Activated naive CD8-positive, alpha-beta T cell treated with anti-CD3 and anti-CD28 coated beads, Interleukin-2, amount 50 U/mL, for 24 hours (primary cell): ENCODE results near the gene ANO4.

Experiments used
- ATAC-seq: fragments of 150-1000 bp; cut with Tn5 transposase; one replicate; pipeline ENCODE4 v1.10.0; 2021
- DNase-seq: peaks from one replicate; pipeline ENCODE4 v3.0.0; 2021
- H3K27ac Mint-ChIP-seq: one replicate; pipeline ENCODE4 v1.8.0; 2021; ENCODE audit warnings: mild to moderate bottlenecking, mixed read lengths
- H3K27me3 Mint-ChIP-seq: one replicate; pipeline ENCODE4 v1.8.0; 2021; ENCODE audit warnings: mixed read lengths
- H3K36me3 Mint-ChIP-seq: one replicate; pipeline ENCODE4 v1.8.0; 2021; ENCODE audit warnings: low read depth, mixed read lengths
- H3K4me1 Mint-ChIP-seq: one replicate; pipeline ENCODE4 v1.8.0; 2021; ENCODE audit warnings: mixed read lengths
- H3K4me3 Mint-ChIP-seq: one replicate; pipeline ENCODE4 v1.8.0; 2021; ENCODE audit warnings: mild to moderate bottlenecking, moderate library complexity, mixed read lengths
- H3K9me3 Mint-ChIP-seq: one replicate; pipeline ENCODE4 v1.8.0; 2021; ENCODE audit warnings: mixed read lengths

Gene ANO4

GRCh38 chr12:100794441-100795173 is at the start of gene ANO4:
Gene ANO4, plus strand, starts transcription at chr12:100794776. Its CDS starts 107,010 bp downstream, at chr12:100901786.
- H3K4me1 Mint-ChIP-seq, result no peaks in the 10 kb centered on the region
- no peaks in the 10 kb centered on the region for H3K36me3 Mint-ChIP-seq
- no peak within 1 kb of the TSS for H3K4me3 Mint-ChIP-seq
- DNase-seq, result no peak
- H3K27me3 Mint-ChIP-seq, result peaks cover 10% of the 10 kb centered on the region
- no peaks in the 10 kb centered on the region for H3K9me3 Mint-ChIP-seq
- no peak for ATAC-seq
- H3K27ac Mint-ChIP-seq, result no peak within 1 kb of the TSS

DNA sequence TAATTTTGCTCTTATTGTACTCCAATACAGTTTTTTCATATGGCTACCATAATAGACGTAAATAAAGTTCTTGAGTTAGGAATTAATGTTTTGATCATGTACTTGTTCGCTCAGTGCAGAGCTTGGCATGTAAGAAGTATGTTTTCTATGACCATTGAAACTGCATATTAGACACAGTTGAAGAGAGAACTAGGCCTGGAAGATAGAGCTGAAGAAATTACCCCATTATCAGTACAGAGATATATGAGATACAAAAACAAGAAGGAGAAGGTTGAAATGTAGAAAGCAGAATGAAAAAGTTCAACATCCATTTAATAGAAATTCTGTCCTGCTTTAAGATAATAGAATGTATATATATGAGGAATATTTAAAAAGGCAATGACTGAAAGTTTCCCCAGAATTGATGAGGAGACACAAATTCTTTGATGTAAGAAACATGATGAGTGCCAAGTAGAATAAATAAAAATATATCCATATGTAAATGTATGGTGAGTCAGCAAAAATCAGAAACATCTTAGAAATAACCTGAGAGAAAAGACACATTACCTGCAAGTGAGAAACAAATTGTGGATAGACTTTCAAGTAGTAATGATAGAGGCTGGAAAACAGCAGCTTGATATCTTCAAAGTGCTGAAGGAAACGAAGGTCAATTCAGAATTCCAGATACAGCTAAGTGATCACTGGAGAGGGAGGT is 49.1 kb upstream of the ANO4 start:
- H3K9me3 Mint-ChIP-seq, result no peaks in the 10 kb centered on the region
- H3K4me3 Mint-ChIP-seq, result no peak overlapping the region
- ATAC-seq, result no peak
- H3K27me3 Mint-ChIP-seq, result peaks cover 3% of the 10 kb centered on the region
- H3K36me3 Mint-ChIP-seq, result no peaks in the 10 kb centered on the region
- no peak for DNase-seq
- no peaks in the 10 kb centered on the region for H3K4me1 Mint-ChIP-seq
- H3K27ac Mint-ChIP-seq, result no peak overlapping the region

DNA sequence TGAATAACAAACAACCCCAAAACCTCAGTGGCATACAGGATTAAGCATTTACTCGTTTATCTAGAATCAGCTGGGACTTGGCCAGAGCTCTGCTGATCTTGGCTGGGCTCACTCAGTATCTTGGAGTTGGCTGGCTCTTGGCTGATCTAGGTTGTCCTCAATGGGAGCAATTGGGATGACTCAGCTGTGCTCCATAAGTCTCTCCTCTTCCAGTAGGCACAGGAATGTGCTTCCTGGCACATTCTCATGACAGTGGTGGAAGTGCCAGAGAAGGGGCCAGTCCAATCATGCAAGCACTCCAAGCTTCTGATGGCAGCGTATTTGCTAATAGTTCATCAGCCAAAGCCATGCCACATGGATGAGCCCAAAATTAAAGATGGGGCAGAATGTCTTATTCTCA is 41.7 kb upstream of the ANO4 start:
- Mint-ChIP-seq H3K27me3 (peaks cover 4% of the 10 kb centered on the region), H3K4me3 (no peak overlapping the region), H3K36me3 (no peaks in the 10 kb centered on the region), H3K4me1 (no peaks in the 10 kb centered on the region), H3K27ac (no peak overlapping the region), H3K9me3 (no peaks in the 10 kb centered on the region)
- no peak for DNase-seq
- no peak for ATAC-seq

DNA sequence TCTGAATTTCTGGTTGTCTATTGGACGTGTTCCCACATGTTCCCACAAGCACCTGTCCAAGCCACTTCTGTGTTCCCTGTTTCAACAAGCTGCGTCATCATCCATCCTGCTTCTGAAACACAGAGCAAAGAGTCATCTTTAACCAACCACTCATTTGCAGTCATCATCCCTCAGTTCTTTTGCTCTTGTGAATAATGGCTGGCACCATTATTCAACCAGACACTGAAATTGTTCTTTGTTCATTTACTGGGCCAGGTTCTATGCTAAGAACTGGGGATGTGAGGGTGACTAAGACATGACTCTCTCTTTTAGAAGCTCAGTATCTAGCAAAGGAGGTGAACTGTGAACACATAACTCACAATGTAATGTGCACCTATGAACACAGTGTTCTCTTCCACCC is 40.7 kb upstream of the ANO4 start:
- Mint-ChIP-seq H3K27ac (no peak overlapping the region), H3K36me3 (no peaks in the 10 kb centered on the region), H3K9me3 (no peaks in the 10 kb centered on the region), H3K27me3 (peaks cover 4% of the 10 kb centered on the region), H3K4me1 (no peaks in the 10 kb centered on the region), H3K4me3 (no peak overlapping the region)
- ATAC-seq (no peak), DNase-seq (no peak)

DNA sequence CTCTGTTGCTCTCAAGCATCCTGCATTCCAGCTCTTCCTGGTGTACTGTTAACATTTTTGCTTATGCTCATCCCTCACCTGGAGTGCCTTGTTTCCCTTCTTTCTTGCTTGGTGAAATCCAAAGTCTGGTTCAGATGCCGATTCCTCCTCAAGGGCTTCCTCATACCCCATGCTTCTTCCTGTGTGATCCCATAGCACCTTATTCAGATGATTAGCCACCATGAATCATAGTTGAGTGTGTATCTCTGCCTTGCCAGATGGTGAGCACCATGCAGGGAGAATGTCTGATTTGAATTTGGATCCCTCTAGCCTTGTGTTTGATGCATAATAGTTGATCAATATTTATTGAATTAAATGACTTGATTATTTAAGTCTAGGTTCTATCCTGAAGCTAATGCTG is 39.4 kb upstream of the ANO4 start:
- no peak overlapping the region for H3K4me3 Mint-ChIP-seq
- ATAC-seq, result no peak
- H3K9me3 Mint-ChIP-seq, result no peaks in the 10 kb centered on the region

DNA sequence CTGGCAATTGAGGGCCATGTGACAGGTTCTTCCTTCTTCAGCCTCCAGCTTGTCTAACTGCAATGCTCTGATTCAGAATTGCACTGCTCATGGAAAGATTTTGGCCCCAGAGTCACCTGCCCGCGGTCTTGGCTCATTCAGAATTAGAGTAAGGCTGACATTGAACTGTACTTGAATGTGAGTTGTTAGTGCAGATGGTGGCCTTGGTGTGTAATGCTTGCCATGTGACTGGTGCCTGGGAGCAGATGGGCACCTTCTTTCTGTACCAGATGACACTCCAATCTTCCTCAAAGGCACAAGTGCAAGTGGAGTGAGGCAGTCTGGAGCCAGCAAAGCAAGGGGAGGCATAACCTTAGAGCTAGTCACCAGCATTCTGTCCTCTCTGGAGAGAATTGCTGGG is 36.5 kb upstream of the ANO4 start:
- Mint-ChIP-seq H3K9me3 (no peaks in the 10 kb centered on the region), H3K27me3 (peaks cover 6% of the 10 kb centered on the region), H3K4me3 (no peak overlapping the region), H3K4me1 (no peaks in the 10 kb centered on the region), H3K36me3 (no peaks in the 10 kb centered on the region), H3K27ac (no peak overlapping the region)
- no peak for DNase-seq
- ATAC-seq, result no peak

More for the DNA sequence above, 39.4 kb upstream of the ANO4 start:
- DNase-seq, result no peak
- H3K4me1 Mint-ChIP-seq, result no peaks in the 10 kb centered on the region
- no peak overlapping the region for H3K27ac Mint-ChIP-seq
- peaks cover 4% of the 10 kb centered on the region for H3K27me3 Mint-ChIP-seq
- no peaks in the 10 kb centered on the region for H3K36me3 Mint-ChIP-seq

DNA sequence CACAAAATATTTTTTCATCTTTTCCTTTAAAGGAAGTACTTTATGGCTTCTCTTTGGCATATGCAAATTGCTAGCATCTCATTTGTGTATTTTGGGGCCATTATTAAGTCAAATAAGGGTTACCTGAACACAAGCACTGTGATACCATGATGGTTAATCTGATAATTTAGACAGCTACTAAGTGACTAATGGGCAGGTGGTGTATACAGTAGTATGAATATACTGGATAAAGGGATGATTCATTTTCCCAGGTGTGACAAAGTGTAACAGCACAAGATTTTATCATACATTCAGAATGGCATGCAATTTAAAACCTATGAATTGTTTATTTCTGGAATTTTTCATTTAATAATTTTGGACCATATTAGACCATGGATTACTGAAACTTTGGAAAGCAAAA is 27.2 kb upstream of the ANO4 start:
- Mint-ChIP-seq H3K9me3 (peaks cover 8% of the 10 kb centered on the region), H3K27me3 (no peaks in the 10 kb centered on the region), H3K27ac (no peak overlapping the region), H3K4me3 (no peak overlapping the region), H3K36me3 (no peaks in the 10 kb centered on the region), H3K4me1 (no peaks in the 10 kb centered on the region)
- DNase-seq, result no peak
- ATAC-seq, result no peak

- no peak for ATAC-seq
- H3K27ac Mint-ChIP-seq, result no peak overlapping the region
- no peaks in the 10 kb centered on the region for H3K36me3 Mint-ChIP-seq
- H3K9me3 Mint-ChIP-seq, result peaks cover 8% of the 10 kb centered on the region
- DNase-seq, result no peak
- no peaks in the 10 kb centered on the region for H3K27me3 Mint-ChIP-seq
- H3K4me1 Mint-ChIP-seq, result no peaks in the 10 kb centered on the region
- no peak overlapping the region for H3K4me3 Mint-ChIP-seq
Observed at GRCh38 chr12:100767950-100768349, 26.6 kb upstream of the ANO4 start.

GRCh38 chr12:100778967-100779590 is 15.5 kb upstream of the ANO4 start:
- ATAC-seq (no peak), DNase-seq (no peak)
- Mint-ChIP-seq H3K4me3 (no peak overlapping the region), H3K9me3 (no peaks in the 10 kb centered on the region), H3K27ac (no peak overlapping the region), H3K36me3 (no peaks in the 10 kb centered on the region), H3K27me3 (no peaks in the 10 kb centered on the region), H3K4me1 (no peaks in the 10 kb centered on the region)

DNA sequence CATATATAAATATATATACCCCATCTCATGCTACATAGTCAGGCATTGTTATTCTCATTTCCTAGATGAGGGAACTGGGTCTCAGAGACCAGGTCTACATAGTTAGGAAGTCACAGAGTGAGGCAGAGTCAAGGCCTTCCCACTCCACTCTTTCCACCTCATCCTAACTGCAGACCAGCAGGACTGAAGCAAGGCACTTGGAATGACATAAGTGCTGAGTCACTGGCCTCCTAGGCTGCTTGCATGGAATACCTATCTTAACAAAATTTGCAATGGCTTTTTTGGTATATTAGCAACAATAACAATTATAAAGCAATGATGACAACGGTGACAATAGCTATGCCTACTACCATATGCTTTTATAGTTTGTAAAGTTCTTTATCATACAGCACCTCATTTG is 5.4 kb upstream of the ANO4 start:
- Mint-ChIP-seq H3K27ac (no peak overlapping the region), H3K4me3 (no peak overlapping the region)

GRCh38 chr12:100789975-100790374 is 4.6 kb upstream of the ANO4 start:
- Mint-ChIP-seq H3K4me3 (no peak overlapping the region), H3K27me3 (peaks cover 2% of the 10 kb centered on the region), H3K27ac (no peak overlapping the region), H3K36me3 (no peaks in the 10 kb centered on the region), H3K9me3 (no peaks in the 10 kb centered on the region), H3K4me1 (no peaks in the 10 kb centered on the region)
- ATAC-seq (no peak), DNase-seq (no peak)

More for the DNA sequence above, 5.4 kb upstream of the ANO4 start:
- ATAC-seq, result no peak
- DNase-seq, result no peak
- H3K4me1 Mint-ChIP-seq, result no peaks in the 10 kb centered on the region
- H3K36me3 Mint-ChIP-seq, result no peaks in the 10 kb centered on the region
- H3K27me3 Mint-ChIP-seq, result no peaks in the 10 kb centered on the region
- H3K9me3 Mint-ChIP-seq, result no peaks in the 10 kb centered on the region

GRCh38 chr12:100790552-100790951 is 4.0 kb upstream of the ANO4 start:
- Mint-ChIP-seq H3K27ac (no peak overlapping the region), H3K4me1 (no peaks in the 10 kb centered on the region), H3K9me3 (no peaks in the 10 kb centered on the region), H3K4me3 (no peak overlapping the region), H3K27me3 (peaks cover 6% of the 10 kb centered on the region), H3K36me3 (no peaks in the 10 kb centered on the region)
- ATAC-seq, result no peak
- no peak for DNase-seq

DNA sequence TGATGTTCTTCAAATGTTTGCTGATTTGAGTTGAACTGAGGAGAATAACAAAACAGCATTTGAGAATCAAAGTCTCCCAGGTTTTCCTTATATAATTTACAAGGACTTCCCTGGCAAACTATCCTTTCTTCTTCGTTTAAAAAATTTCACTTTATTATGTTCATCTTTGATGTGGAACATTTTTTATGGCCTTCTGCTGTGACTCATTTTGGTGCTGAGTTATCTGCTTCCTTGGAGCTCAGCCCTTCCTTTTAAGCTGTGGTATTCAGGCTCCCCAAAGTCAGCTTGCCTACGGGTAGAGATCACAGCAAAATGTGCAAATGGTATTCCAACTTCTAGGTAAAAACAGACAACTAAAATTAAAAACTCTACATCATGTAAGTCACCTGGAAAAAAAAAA is 1.4 kb upstream of the ANO4 start:
- no peak for DNase-seq
- ATAC-seq, result no peak
- H3K36me3 Mint-ChIP-seq, result no peaks in the 10 kb centered on the region
- no peaks in the 10 kb centered on the region for H3K9me3 Mint-ChIP-seq
- H3K4me1 Mint-ChIP-seq, result no peaks in the 10 kb centered on the region
- no peak overlapping the region for H3K4me3 Mint-ChIP-seq
- no peak overlapping the region for H3K27ac Mint-ChIP-seq
- peaks cover 10% of the 10 kb centered on the region for H3K27me3 Mint-ChIP-seq

- Mint-ChIP-seq H3K9me3 (no peaks in the 10 kb centered on the region), H3K27ac (no peak overlapping the region), H3K36me3 (no peaks in the 10 kb centered on the region), H3K4me3 (no peak overlapping the region), H3K4me1 (no peaks in the 10 kb centered on the region), H3K27me3 (peaks cover 10% of the 10 kb centered on the region)
- DNase-seq (no peak), ATAC-seq (no peak)
Observed at GRCh38 chr12:100795174-100795799, 711 bp downstream of the ANO4 start.

- Mint-ChIP-seq H3K4me3 (no peak overlapping the region), H3K36me3 (no peaks in the 10 kb centered on the region), H3K9me3 (no peaks in the 10 kb centered on the region), H3K27ac (no peak overlapping the region), H3K4me1 (no peaks in the 10 kb centered on the region), H3K27me3 (peaks cover 10% of the 10 kb centered on the region)
- no peak for ATAC-seq
- no peak for DNase-seq
Observed at GRCh38 chr12:100795800-100796179, 1.2 kb downstream of the ANO4 start.
